K562 (cell line): Measurements from ENCODE around the gene AFAP1. TPM values are rescaled to one million over a fixed set of nuclear protein-coding genes. Genes with fewer than 3 reads are reported as not detected.

Experiments
- ATAC-seq: fragments of 200-7000 bp; cut with Tn5 transposase; 3 replicates; pipeline ENCODE4 v1.9.1; 2020; ENCODE audit warnings: moderate library complexity
- BruUV-seq: library from RNA; stranded (reverse); fragments of 400-500 nt; replicated peaks from 2 replicates; lab custom pipeline; 2021; lab: Mats Ljungman, UMichigan
- CTCF ChIA-PET: fragments of 300-600 bp; formaldehyde crosslinking; extraction: SDS; loops from one replicate; lab custom pipeline; 2021; ENCODE audit warnings: low intra/inter-chr PET ratio; lab: Yijun Ruan, JAX
- POLR2A ChIA-PET: fragments of 300-600, 350-650 bp; sonication (Branson Sonifier 250); formaldehyde crosslinking; extraction: SDS; loops from one replicate; lab custom pipeline; 2021; ENCODE audit warnings: antibody characterized with exemption, inconsistent platforms; lab: Yijun Ruan, JAX
- DNase-seq, 4 experiments: peaks; one replicate each; pipeline versions ENCODE4 v3.0.0 to v3.0.0-alpha.2; 2011 to 2018; ENCODE audit warnings: low spot score in 3 of 4, mixed read lengths in 3 of 4; ENCODE audit errors: extremely low read depth in 1 of 4
- FAIRE-seq: peaks from 2 replicates; lab custom pipeline; 2011; peaks lifted over from hg19 to GRCh38; lab: Jason Lieb, UNC
- H2AFZ ChIP-seq: 2 replicates; pipeline ENCODE4 v1.6.0; 2011; ENCODE audit warnings: low read depth, low read length, control low read depth, inconsistent platforms
- H3K27ac ChIP-seq: fragments of 200-600 bp; 3 replicates; pipeline ENCODE4 v1.8.0; 2011; ENCODE audit warnings: low read depth, mild to moderate bottlenecking, control low read depth, inconsistent platforms, low read length, moderate library complexity, mixed read lengths; ENCODE audit errors: extremely low read depth
- H3K27me3 ChIP-seq, 2 experiments: fragments of 300-600 bp in 1 of 2; 2 replicates in 1 of 2; 3 replicates in 1 of 2; pipeline versions ENCODE4 v1.6.0 to v1.8.0; 2011; ENCODE audit warnings: inconsistent platforms in 2 of 2, low read length in 2 of 2, mild to moderate bottlenecking in 1 of 2, mixed read lengths in 1 of 2, moderate library complexity in 1 of 2; ENCODE audit not compliant: control insufficient read depth in 2 of 2, insufficient read depth in 2 of 2
- H3K36me3 ChIP-seq: fragments of 300-600 bp; 3 replicates; pipeline ENCODE4 v1.8.0; 2011; ENCODE audit warnings: mild to moderate bottlenecking, low read length, inconsistent platforms; ENCODE audit not compliant: control insufficient read depth, insufficient read depth
- H3K4me1 ChIP-seq, 2 experiments: fragments of 200-600 bp in 1 of 2; replicated peaks in 1 of 2; 2 replicates in 1 of 2; 3 replicates in 1 of 2; pipeline versions ENCODE4 v1.5.1 to v1.8.0; 2011; ENCODE audit warnings: inconsistent platforms in 2 of 2, low read length in 2 of 2, mild to moderate bottlenecking in 1 of 2, mixed read lengths in 1 of 2, moderate library complexity in 1 of 2; ENCODE audit not compliant: control insufficient read depth in 2 of 2, insufficient read depth in 2 of 2
- H3K4me2 ChIP-seq: 2 replicates; pipeline ENCODE4 v1.6.1; 2011; ENCODE audit warnings: low read length, control low read depth, inconsistent platforms, mixed read lengths; ENCODE audit not compliant: insufficient read depth
- H3K4me3 ChIP-seq: fragments of 200-600 bp; sonication (generic), shearing (Covaris generic); 2 replicates; pipeline ENCODE4 v1.5.1; 2016; ENCODE audit warnings: control low read depth, inconsistent platforms
- H3K79me2 ChIP-seq: fragments of 200-600 bp; 3 replicates; pipeline ENCODE4 v1.8.0; 2011; ENCODE audit warnings: low read length, inconsistent platforms; ENCODE audit not compliant: control insufficient read depth, insufficient read depth
- H3K9ac ChIP-seq, 2 experiments: 2 replicates each; pipeline versions ENCODE4 v1.6.0 to v1.6.1; 2011; ENCODE audit warnings: low read depth in 2 of 2, low read length in 2 of 2, control low read depth in 1 of 2, inconsistent platforms in 1 of 2, mild to moderate bottlenecking in 1 of 2, mixed read lengths in 1 of 2; ENCODE audit not compliant: insufficient read depth in 1 of 2
- H3K9me1 ChIP-seq: one replicate; pipeline ENCODE4 v1.6.0; 2011; ENCODE audit warnings: inconsistent platforms, mild to moderate bottlenecking, low read length, moderate library complexity; ENCODE audit not compliant: control insufficient read depth, insufficient read depth
- H3K9me3 ChIP-seq: replicated peaks from 2 replicates; pipeline ENCODE4 v1.5.1; 2011; ENCODE audit warnings: low read depth, low read length, inconsistent platforms; ENCODE audit not compliant: control insufficient read depth, insufficient read depth
- H4K20me1 ChIP-seq: replicated peaks from 2 replicates; pipeline ENCODE4 v1.6.1; 2011; ENCODE audit warnings: low read length, inconsistent platforms, mixed read lengths; ENCODE audit not compliant: control insufficient read depth, insufficient read depth
- BHLHE40 ChIP-seq: IDR thresholded peaks from 2 replicates; pipeline ENCODE4 v1.6.1; 2011; ENCODE audit warnings: low read length, improper control_type of control experiment
- GTF2A2 ChIP-seq: IDR thresholded peaks from 2 replicates; pipeline ENCODE4 v1.6.1; 2016; ENCODE audit warnings: mild to moderate bottlenecking, missing genetic modification characterization, missing compliant biosample characterization
- RFX5 ChIP-seq: IDR thresholded peaks from 2 replicates; pipeline ENCODE4 v1.6.1; 2011; ENCODE audit warnings: low read depth, mild to moderate bottlenecking, improper control_type of control experiment, low read length
- SP2 ChIP-seq: IDR thresholded peaks from 2 replicates; pipeline ENCODE4 v1.6.1; 2011; ENCODE audit warnings: mild to moderate bottlenecking, low read depth, low read length, moderate library complexity; ENCODE audit not compliant: poor library complexity, severe bottlenecking; ENCODE audit errors: extremely low read depth
- WGBS: fragments of 100-300 bp; shearing (Covaris generic); methylation state at CpG from one replicate; pipeline ENCODE4 v1.1.6; 2016; ENCODE audit warnings: low coverage, mixed read lengths; ENCODE audit not compliant: insufficient coverage; ENCODE audit errors: missing lambda C conversion rate; 5-methylcytosine and 5-hydroxymethylcytosine counted together
- in situ Hi-C: fragments of 300-500 bp; cut with MboI; formaldehyde crosslinking; loops from 4 replicates; pipeline ENCODE4 v1.15.0; 2018; ENCODE audit warnings: inconsistent platforms, mixed read lengths
- intact Hi-C: fragments of 100-400 bp; cut with micrococcal nuclease; formaldehyde crosslinking; loops from 2 replicates; pipeline ENCODE4 v1.14.2; 2022
- polyA plus RNA-seq, 8 experiments: library from polyadenylated mRNA; depleted of rRNA in 4 of 8; stranded (reverse) in 5 of 8; unstranded in 3 of 8; fragments of >200 nt; fragmentation: Nextera tagmentation in 2 of 8; fragmentation: Illumina TruSeq in 1 of 8; extraction: Ambion mirVana in 2 of 8; extraction: Trizol in 1 of 8; gene quantifications; 2 replicates each; pipeline versions ENCODE4 v1.2.1 to v1.2.3, GENCODE V29; 2011 to 2014; ENCODE audit warnings: inconsistent platforms in 1 of 8, missing spikeins in 1 of 8
- total RNA-seq, 7 experiments: library from RNA; depleted of rRNA in 6 of 7; stranded (reverse); fragments of >200 nt in 6 of 7; fragmentation: Illumina TruSeq in 2 of 7; extraction: Trizol in 2 of 7; gene quantifications; 2 replicates each; pipeline versions ENCODE4 v1.2.1 to v1.2.3, GENCODE V29; 2011 to 2021; ENCODE audit warnings: low replicate concordance in 1 of 7
- TF ChIP-seq, protein P1 (sequence below): IDR thresholded peaks from 2 replicates; pipeline ENCODE4 v1.6.1; 2016; ENCODE audit warnings: missing genetic modification characterization, missing compliant biosample characterization
- TF ChIP-seq, protein P2 (sequence below): fragments of 450-650 bp; formaldehyde crosslinking; IDR thresholded peaks from 2 replicates; pipeline ENCODE4 v1.4.0; 2020; ENCODE audit warnings: mild to moderate bottlenecking, mixed read lengths

AFAP1 gene
- total and polyA plus RNA-seq, 9 of the 15 experiments (the other 6 are each of a cell fraction or from before 2014, with no cell fraction given): 0.07 to 0.42 (median 0.12) TPM; not detected in 1

DNA sequence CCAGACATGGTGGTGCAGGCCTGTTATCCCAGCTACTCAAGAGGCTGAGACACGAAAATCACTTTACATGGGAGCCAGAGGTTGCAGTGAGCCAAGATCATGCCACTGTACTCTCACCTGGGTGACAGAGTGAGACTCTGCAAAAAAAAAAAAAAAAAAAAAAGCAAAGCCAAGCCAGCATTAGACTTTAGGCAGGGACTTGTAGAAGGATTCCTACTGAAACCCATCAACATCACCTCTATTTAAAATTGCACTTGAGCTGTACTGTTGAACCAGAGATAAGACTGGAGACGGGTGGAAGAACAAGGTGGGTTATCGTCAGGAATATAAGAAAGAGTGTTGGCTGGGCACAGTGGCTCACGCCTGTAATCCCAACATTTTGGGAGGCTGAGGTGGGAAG lies 15.7 kb upstream of the AFAP1 start:
- Histone ChIP-seq H3K4me3 (no peak overlapping the region), H4K20me1 (0 out of 2 replicates have a peak, but pooled peaks cover 6% of the 10 kb centered on the region), H3K79me2 (no peaks in the 10 kb centered on the region)
- POLR2A ChIA-PET: interaction anchor here (0.6 kb wide), 1 partner anchor 21 kb away, joined by 4 read pairs; no protein-coding TSS in a partner anchor
- TF ChIP-seq SP2 (no peak), GTF2A2 (no peak), BHLHE40 (no peak), RFX5 (no peak)
- TF ChIP-seq, protein P1, sequence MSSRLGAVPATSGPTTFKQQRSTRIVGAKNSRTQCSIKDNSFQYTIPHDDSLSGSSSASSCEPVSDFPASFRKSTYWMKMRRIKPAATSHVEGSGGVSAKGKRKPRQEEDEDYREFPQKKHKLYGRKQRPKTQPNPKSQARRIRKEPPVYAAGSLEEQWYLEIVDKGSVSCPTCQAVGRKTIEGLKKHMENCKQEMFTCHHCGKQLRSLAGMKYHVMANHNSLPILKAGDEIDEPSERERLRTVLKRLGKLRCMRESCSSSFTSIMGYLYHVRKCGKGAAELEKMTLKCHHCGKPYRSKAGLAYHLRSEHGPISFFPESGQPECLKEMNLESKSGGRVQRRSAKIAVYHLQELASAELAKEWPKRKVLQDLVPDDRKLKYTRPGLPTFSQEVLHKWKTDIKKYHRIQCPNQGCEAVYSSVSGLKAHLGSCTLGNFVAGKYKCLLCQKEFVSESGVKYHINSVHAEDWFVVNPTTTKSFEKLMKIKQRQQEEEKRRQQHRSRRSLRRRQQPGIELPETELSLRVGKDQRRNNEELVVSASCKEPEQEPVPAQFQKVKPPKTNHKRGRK (tag): no peak
- TF ChIP-seq, protein P2, sequence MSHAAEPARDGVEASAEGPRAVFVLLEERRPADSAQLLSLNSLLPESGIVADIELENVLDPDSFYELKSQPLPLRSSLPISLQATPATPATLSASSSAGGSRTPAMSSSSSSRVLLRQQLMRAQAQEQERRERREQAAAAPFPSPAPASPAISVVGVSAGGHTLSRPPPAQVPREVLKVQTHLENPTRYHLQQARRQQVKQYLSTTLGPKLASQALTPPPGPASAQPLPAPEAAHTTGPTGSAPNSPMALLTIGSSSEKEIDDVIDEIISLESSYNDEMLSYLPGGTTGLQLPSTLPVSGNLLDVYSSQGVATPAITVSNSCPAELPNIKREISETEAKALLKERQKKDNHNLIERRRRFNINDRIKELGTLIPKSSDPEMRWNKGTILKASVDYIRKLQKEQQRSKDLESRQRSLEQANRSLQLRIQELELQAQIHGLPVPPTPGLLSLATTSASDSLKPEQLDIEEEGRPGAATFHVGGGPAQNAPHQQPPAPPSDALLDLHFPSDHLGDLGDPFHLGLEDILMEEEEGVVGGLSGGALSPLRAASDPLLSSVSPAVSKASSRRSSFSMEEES: no peak
- TF ChIP-seq, all 486 proteins: peak for 0
- BruUV-seq: no TSS peak
- H3K4me1 ChIP-seq: no peaks in the 10 kb centered on the region
- H3K27ac ChIP-seq: no peak overlapping the region
- intact Hi-C loops: no loop called here
- CTCF ChIA-PET: no interaction called here
- FAIRE-seq (no peak), DNase-seq (no peak), ATAC-seq (no peak)
- H2AFZ ChIP-seq: no peak overlapping the region
- no peaks in the 10 kb centered on the region for H3K36me3 ChIP-seq
- no peak overlapping the region for H3K9ac ChIP-seq
- in situ Hi-C loops: no loop called here
- peaks cover 8 to 28% of the 10 kb centered on the region in 2 experiments; a peak in 4 of 5 replicates for H3K27me3 ChIP-seq
- 0% methylated on average over 4 of the region's 4 CpGs for WGBS
- H3K9me3 ChIP-seq: no peaks in the 10 kb centered on the region
- no peaks in the 10 kb centered on the region for H3K9me1 ChIP-seq
- no peak overlapping the region for H3K4me2 ChIP-seq
